HG03439 (cell line): ENCODE measurements around the gene C4orf51.

Source experiments
- ATAC-seq: cut with Tn5 transposase; IDR thresholded peaks from one replicate; pipeline ENCODE4 v1.9.1; 2021; ENCODE audit warnings: mild to moderate bottlenecking, moderate library complexity; ENCODE audit not compliant: unreplicated experiment

The C4orf51 gene

DNA sequence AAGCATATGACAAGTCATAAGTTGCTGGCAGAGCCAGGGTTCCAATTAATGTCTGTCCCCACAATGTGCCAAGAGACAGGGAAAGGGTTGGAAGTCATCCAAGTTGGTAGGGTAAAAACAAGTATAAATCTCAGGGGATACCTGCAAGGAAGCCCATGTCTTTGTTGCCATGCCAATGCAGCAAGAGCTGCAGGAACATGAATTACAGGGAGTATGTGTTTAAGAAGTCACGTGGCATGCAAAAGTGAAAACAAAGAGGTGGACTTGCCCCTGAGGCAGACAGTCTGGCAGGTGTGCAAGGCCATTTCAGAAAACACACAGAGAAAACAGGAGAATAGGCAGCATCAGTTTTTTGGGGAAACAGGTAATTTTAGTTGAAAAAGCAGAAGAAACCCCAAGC lies 29.4 kb downstream of the C4orf51 start:
- ATAC-seq = no peak

DNA sequence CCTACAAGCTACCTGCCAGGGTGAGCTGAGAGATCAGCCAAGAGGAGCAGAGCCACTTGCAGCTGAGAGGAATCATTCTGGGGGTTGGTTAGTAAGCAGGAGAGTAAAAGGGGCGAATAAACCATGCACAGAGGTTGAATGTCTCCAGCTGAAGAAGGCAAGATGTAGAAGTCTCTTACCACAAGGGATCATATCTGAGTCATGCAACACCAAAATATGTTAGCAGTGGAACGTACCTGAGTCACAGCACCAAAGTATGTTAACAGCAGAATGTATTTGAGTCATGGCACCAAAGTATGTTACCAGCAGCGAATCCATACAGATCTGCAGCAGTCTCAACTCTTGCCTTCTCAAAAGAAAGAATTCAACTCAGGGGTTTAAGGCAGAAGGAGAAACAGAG lies 29.9 kb downstream of the C4orf51 start:
- no peak for ATAC-seq

DNA sequence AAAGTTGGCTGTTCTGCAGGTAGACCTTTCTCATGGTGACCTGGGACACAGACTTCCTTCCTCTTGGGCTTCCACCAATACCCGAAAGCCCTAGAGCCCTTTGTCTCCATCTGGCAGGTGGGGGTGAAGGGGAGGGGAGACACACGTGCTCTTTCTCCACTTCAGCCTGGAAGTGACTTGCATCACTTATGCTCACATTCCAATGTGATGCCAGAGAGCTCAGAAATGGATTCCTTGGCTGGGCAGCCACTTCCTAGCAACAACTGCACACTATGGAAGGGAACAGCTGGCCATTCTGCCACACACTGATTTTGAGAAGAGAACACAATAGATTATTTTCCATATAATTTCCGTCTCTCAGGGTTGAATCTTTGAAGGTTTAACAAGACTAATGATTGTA lies 36.3 kb downstream of the C4orf51 start:
- ATAC-seq = no peak

DNA sequence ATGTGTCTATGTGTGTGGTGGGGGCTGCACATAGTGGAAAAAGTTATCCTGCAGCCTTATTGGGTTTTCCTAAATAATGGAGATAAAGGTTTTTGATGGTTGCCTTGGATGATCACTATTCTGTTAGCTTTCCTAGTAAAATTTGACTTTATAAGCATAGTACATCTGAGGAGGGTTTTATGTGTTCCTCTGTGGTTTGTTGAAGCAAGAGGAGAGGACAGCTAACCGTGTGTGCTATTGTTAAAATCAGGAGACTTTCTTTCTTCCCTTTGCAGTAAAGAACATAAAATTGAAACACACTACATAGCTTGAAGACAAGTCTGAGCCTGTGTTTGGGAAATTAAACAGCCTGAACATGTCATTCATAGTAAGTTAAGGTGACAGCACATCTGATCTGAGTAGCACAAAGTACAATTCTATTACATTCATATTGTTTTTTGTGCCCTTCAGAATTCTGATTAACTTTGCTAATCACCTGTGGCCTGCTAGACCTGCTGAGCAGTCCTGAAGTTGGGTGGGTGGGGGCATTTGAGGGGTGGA lies 36.8 kb downstream of the C4orf51 start:
- no peak for ATAC-seq

DNA sequence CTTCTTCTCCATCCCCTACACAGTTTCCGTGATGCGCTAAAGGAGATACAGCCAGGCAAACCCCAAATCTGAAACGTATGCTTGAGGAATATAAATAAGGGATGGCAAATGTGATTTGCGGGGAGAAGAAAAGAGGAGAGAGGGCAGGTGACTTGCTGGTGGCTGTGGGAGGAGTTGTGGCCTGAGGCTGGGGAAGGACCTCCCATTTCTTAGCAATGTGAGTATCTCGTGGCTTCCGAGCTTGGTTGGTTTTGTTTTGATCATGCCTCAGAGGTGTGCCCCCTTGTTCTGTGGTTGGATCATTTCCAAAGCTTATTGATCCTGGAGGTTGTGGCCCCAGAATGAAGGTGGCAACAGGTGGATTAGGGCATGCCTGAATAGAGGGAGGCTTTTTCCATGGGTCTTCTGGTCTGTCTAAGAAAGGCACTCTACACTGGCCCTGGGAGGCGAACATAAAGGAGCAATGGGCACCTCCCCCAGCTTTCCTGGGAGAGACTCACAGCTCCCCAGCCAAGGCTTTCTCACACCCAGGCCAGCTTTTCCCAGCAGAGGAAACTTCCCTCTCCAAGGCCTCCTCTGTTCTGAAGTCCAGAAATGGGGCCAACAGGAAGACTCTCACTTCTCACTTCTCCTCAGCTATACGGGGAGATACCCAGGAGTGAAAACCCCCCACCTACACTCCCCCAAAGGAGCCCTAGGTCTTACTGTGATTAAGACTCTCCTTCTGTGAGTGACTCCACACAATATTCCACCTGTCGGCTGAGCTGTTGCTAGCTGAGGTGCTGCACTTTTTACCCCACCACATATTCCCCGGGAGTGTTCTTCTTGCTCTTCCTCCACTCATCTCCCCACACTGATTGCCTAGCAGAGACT lies 40.0 kb downstream of the C4orf51 start:
- ATAC-seq = peak; percentile 71

DNA sequence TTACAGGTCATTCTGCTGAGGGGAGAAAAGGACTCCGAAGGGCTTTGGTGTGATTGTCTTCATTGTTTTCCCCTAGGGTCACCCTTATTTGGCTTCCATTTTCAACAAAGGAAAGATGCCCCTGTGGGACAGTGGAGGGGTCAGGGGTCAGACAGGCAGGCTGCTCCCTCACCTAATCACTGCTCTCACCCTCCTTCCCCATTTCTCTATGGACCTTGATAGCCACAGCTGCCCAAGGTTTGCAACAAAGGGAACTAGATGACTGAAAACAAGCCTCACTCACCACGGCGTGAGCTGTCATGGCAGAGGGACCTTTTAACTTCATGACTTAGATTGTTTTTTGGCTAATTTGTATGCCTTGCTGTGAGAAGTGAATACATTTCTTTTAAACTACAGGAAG lies 40.7 kb downstream of the C4orf51 start:
- peak; percentile 18 for ATAC-seq

DNA sequence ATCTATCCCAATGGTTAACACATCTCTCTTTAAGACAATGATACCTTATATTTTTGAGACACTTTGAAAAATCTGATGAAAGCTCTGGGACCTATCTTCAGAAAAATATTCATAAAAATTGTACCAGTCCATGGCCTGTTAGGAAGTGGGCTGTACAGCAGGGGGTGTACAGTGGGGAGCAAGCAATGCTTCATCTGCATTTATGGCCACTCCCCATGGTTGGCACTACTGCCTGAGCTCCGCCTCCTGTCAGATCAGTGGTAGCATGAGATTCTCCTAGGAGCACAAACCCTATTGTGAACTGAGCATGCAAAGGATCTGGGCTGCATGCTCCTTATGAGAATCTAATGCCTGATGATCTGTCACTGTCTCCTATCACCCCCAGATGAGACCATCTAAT lies 42.6 kb downstream of the C4orf51 start:
- ATAC-seq = no peak

DNA sequence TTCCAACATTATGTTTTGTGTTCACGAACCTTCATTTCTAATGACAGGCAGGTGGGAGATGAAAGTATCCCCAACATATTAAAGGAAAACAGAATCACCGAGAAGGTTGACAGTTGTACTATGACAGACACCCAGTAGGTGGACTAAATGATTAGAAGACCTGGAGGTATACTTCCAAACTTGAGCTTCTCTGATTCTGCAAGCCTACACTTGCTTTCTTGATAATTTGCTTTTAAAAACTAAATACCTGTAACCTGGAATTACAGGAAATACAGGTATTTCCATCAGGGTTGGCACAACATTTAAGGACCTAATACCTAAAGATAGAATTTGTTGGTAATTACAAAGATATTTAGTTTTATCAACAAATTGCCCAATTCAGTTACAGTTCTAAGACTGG lies 43.4 kb downstream of the C4orf51 start:
- ATAC-seq = no peak

DNA sequence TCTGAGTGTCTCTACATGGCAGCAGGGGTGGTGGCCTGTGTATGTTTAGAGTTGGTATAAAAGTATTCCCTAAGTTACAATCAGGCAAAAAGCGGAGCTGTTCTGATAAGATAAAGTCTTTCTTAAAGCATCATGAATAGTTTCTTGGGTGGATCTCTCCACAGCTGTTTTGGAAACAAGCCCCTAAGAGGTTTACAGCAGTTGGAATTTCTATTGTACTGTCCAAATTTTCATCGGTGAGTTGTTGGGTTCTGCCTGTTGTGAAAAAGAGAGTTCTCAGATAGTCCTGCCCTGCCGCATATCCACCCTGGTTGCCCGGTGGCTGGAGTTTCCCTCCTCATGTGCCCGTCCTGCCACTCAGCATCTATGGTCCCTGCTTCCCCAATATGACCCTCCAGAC lies 50.1 kb downstream of the C4orf51 start:
- ATAC-seq = no peak

DNA sequence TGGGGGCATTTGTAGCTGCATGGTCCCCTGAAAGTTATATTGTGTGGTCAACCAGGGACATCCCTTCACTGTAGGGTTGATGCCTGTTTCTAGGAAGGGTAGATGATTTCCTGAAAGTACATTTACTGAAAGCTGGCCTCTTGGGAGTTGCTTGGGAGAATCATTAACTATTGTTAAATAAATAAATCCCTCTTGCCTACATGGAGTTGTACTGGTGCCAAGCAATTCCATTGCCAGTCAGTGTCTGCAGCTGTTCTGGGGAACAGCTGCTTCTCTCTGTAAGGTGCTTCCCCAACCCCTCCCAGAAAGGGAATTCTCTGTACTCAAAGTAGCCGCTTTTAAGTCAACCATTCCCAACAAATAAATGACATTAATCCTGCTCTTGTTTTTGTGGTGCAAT lies 51.1 kb downstream of the C4orf51 start:
- no peak for ATAC-seq

DNA sequence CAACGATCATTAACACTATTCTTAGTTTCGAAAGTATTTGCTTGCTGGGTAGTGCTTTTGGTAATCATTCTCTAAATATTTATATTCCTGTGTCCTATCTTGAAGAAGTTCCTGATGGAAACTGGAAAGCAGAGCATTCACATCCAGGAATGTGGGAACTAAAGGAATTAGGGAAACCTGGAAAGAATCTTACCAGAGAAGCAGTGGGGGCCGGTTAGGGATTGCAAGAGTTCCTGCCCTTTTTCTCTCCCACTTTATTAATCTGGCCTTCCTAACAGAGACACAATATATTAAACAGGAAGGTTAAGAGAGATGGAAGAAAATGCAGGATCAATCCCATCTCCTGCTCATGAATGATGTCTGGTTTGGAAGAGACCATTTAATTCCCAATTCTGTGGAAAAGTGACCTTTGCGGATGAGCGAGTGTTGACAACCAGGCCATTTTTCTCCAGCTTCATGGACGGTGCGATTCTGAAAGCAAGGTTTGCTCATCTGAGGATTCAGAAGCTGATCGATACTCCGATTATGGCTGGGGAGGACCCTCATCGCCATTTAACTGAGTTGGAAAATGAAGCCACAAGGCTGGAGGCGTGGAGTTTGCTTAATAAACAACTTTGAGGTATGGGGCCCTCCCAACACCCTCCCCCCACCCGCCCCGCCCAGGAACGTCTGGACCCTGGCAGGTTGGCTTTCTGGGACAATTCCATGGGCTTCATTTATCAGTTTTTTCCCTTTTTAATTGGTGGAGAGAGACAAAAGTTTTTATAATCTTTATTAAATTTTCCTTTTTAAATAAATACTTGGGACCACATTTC lies 52.3 kb downstream of the C4orf51 start:
- ATAC-seq = no peak

DNA sequence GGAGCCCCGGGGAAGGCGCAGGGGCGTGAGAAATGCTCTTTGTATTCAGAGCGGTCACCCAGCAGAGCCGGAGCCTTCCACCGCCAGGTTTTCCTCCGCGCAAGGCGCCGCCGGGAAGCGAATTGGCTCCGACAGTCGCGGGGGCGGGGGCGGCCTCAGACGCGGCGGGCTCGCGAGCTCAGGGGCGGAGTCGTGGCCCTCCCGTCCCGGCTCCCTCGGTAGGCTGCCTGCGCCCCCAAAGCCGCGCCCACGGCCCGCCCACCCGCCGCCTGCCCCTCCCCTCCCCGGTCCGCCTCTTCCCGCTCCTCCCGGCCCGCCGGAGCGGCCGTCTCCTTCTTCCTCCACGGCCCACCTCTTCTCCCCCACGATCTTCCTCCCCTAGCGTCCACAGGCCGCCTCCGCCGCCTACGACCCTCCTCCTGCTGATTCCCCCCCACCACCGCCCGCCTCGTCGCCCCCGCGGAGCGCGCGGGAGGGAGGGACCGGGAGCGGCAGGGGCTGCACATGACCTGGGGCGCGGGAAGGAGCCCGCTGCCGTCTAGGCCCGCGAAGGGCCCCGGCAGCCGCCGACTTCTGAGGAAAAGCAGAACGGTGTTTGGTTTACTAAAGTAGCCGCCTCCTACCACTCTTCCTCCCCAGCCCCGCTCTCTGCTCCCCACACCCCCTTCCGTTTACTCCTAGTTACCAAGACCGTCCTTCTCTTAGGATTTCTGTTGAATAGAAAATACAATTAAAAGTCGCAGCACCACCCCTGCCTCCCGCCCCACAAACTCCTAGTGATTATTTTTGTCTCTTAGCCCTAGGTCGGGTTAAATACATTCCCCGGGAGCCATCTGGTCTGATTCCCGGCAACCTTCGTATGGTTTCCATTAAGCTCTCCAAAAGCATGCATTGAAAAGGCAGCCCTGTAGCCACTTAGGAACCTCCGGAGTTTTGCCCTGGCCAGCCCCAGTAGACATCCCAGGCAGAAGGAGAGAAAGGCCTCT lies 53.2 kb downstream of the C4orf51 start:
- peak; percentile 86 for ATAC-seq

DNA sequence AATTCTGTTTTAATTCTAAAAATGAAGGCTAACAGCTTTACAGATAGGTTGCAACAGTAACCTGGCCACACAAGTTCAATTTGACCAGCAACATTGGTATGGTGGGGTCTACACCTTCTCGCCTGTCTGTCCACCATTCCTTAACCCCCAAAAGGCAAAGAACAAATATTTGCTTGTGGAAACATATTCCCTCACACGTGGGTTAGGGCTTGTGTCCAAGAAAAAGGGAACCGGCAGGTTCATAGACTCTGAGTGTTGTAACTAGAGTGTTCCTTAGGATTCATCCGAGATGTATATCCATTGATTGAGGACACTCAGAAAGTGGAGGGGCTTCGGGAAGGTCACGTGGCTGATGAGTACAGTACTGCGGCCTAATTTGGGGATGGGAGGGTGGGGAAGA lies 54.1 kb downstream of the C4orf51 start:
- no peak for ATAC-seq

DNA sequence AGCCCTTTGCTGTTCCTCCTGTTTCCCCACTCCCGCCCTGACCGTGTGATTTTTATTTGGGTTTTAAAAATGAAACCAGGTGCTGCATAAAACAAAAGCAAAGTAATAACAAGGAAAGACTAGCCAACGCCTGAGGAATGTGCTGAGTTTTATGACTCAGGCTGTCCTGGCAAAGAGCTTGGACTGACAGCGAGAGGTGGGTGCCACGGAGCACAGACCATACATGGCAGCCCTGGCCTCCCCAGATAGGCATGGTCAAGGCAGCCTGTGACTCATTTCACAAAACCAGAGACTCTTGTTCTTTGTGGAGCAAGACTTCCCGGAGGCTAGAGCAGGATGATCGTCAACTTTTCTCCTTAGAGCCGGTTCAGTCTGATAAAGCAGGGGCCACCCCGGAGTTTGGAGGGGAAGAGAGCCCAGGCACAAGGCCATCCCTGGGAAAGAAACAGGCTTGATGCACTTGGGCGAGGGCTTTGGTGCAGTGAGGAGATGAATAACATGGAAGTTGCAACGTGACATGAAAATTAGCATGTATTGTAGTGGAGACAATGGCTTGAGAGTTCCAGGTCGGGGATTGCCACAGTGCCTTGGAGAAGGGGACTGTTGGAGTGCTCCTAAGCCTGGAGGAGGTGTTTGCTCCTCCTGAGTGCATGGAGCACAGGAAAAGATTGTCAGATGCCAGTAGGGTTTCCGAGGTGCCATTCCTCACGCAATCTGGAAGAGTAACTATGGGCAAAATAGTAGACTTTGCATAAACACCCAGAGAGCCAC lies 54.8 kb downstream of the C4orf51 start:
- ATAC-seq = peak; percentile 55

DNA sequence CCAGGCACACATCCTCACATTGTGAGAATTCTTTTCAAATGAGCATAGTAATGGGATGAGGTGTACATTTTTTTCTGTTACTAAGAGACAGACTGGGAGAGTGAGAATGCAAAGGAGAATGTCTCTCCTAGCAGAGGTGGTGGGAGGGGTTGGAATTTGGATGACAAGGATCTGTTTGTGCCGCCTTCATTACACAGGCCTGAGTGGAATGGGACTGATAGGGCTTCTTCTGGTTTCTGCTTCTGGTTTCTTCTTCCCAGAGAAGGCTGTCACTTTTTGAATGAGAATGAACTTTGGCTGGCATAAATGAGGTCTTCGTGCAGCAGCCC lies 55.4 kb downstream of the C4orf51 start:
- no peak for ATAC-seq

DNA sequence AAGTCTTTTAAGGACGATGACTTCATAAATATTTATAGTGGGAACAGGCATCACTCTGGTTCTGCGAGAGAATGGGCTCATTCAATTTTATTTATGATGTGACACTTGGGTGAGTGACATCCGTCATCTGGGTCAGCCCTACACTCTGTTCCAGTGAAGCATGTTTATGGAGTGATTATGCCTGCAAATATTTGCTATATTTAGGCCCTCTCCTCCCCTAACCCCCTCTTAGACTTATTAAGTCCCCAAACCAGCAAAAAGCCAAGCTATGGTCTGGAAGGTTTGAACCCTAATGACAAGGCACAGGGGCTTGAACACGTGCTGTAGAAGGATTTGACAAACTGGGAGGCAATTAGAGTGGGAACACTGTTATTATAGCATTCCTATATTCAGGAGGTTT lies 55.9 kb downstream of the C4orf51 start:
- no peak for ATAC-seq

DNA sequence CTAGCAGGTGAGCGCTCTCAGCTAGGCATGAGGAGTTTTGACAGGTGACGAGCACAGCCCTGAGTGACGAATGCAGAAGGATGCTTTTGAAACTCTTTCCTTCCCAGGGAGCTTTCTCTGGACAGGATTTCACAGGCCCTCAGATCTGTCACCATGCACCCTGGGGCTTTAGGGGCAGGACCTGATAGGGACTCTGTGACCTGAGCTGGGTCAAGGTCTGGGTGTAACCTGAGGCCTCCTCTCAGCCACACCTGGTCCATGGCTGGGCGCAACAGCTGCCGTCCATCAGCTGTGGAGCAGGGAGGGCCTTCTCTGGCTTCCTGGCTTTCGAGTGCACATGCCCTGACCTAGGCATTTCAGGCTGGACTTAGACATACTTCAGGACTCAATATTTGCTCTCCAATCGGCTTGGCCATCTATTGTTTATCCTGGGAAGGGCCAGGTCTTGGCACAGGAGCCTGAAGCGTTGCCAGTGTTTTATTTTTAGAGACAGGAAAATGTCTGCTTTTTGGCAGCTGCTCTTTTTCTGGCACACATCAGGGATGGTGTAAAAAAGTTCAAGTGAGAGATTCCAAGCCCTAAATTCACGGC lies 56.4 kb downstream of the C4orf51 start:
- no peak for ATAC-seq

DNA sequence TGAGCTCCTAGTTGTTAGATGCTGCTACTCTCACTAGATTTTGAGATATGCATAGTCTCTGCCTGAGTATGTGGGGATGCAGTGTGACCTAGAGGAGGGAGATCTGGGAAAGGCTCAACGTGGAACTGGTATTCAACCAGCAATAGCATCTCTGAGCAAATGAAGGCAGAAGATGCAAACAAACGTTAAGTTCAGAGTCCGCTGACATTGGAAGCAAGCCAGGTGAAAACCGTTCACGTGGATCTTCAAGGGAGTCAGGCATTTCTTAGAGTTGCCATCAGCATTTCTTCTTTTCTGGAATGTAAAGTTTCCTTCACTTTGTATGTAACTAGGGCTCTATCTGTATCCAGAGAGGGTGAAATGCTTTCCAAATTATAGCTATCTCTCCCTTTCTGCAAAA lies 59.9 kb downstream of the C4orf51 start:
- ATAC-seq = no peak

DNA sequence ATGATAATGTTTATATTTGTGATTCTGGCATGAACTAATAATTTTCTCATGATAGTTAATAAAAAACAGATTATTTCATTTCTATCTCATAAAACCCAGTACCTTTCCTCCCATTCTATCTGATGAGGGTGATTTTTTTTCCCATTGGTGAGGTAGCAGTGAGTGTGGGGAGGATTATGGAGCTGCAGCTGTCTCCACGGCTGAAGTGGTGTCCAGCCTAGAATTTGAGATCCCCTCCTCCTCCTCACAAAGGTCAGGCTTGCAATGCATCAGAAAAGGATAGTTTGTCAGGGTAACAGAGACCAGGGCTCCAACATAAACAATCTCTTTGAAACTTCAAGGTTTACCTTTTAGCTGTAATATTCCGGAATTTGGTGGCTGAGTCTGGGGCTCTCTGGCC lies 60.9 kb downstream of the C4orf51 start:
- no peak for ATAC-seq

DNA sequence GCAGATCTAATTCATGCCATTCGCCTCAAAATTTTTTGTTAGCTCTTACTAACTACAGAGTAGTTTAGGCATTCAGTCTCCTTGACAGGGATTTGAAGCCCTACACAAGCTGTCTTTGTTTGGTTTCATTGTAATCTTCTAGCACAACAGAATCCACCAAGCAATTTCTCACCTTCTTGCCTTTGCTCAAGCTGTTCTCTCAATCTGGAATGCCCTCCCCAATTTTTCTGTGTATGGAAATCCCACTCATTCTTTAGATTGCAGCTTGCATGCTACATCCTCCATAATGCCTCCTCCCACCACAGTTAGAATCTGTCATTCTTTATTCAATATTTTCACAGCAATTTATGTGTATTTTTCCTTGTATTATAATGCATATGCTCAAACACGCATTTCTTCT lies 63.7 kb downstream of the C4orf51 start:
- ATAC-seq = no peak
